Measurements from ENCODE around the gene ARFRP1.
"Not testable (repeated sequence)": the region's sequence is repeated elsewhere in the genome, so short reads cannot be mapped to it uniquely, and the experiment has no call there.

ARFRP1 gene

GRCh38 chr20:63732118-63733095, 24.6 kb upstream of the ARFRP1 start:
- no peak for DNase-seq (ENCODE audit: low read depth)

GRCh38 chr20:63731410-63731809, 23.6 kb upstream of the ARFRP1 start:
- DNase-seq (ENCODE audit: low read depth) = no peak

GRCh38 chr20:63730189-63730733, 22.5 kb upstream of the ARFRP1 start:
- not testable (repeated sequence) for DNase-seq (ENCODE audit: low read depth)

GRCh38 chr20:63722967-63723622, 15.3 kb upstream of the ARFRP1 start:
- not testable (repeated sequence) for DNase-seq (ENCODE audit: low read depth)

- no peak for DNase-seq (ENCODE audit: low read depth)
These were observed 11.2 kb upstream of the ARFRP1 start for GRCh38 chr20:63718996-63719395.

- DNase-seq (ENCODE audit: low read depth) = no peak
These were observed 7.1 kb upstream of the ARFRP1 start for GRCh38 chr20:63714858-63715257.

- no peak for DNase-seq (ENCODE audit: low read depth)
These were observed 4.4 kb upstream of the ARFRP1 start for GRCh38 chr20:63712191-63712590.

GRCh38 chr20:63711085-63711645, 3.4 kb upstream of the ARFRP1 start:
- no peak for DNase-seq (ENCODE audit: low read depth)

- no peak for DNase-seq (ENCODE audit: low read depth)
These were observed 1.4 kb upstream of the ARFRP1 start for GRCh38 chr20:63709149-63709527.

- no peak for DNase-seq (ENCODE audit: low read depth)
These were observed 749 bp upstream of the ARFRP1 start for GRCh38 chr20:63708301-63709148.

GRCh38 chr20:63706852-63707557, 771 bp downstream of the ARFRP1 start:
- DNase-seq (ENCODE audit: low read depth) = peak; percentile 39

GRCh38 chr20:63706027-63706695, 1.6 kb downstream of the ARFRP1 start:
- DNase-seq (ENCODE audit: low read depth) = no peak

- DNase-seq (ENCODE audit: low read depth) = no peak
These were observed 2.3 kb downstream of the ARFRP1 start for GRCh38 chr20:63705232-63706026.

GRCh38 chr20:63704749-63705117, 3.0 kb downstream of the ARFRP1 start:
- no peak for DNase-seq (ENCODE audit: low read depth)

GRCh38 chr20:63703976-63704748, 3.6 kb downstream of the ARFRP1 start:
- no peak for DNase-seq (ENCODE audit: low read depth)

GRCh38 chr20:63703471-63703975, 4.3 kb downstream of the ARFRP1 start:
- no peak for DNase-seq (ENCODE audit: low read depth)

- no peak for DNase-seq (ENCODE audit: low read depth)
These were observed 4.9 kb downstream of the ARFRP1 start for GRCh38 chr20:63702751-63703470.
